22Rv1 (cell line): Measurements from ENCODE around the gene CEP295NL.

ENCODE experiments used
- H3K27ac ChIP-seq: fragments of 450-650 bp; 2 replicates; pipeline ENCODE4 v1.5.1; 2017
- ZFX ChIP-seq: fragments of 450-650 bp; IDR thresholded peaks from 2 replicates; pipeline ENCODE4 v1.6.1; 2017; ENCODE audit warnings: antibody characterized with exemption, borderline replicate concordance
- TF ChIP-seq, protein P1 (sequence below): fragments of 450-650 bp; IDR thresholded peaks from 2 replicates; pipeline ENCODE4 v1.5.1; 2017; ENCODE audit warnings: mild to moderate bottlenecking

Gene CEP295NL

DNA sequence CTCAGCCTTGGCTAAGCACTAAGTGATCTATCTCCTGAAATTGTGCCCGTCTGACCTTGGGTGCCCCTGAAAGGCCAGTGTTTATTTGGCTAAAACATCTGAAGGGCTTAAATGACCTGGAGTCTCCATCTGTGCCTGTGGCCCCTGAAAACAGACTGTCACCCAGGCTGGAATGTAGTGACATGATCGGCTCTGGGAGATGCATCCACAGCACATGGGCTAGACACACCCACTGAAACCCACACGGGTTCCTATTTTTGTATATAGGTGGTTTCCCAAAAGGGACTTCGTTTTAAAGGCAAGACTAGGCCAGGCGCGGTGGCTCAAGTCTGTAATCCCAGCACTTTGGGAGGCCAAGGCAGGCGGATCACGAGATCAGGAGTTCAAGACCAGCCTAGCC, 13.5 kb downstream of the CEP295NL start:
- TF ChIP-seq ZFX: no peak
- TF ChIP-seq, protein P1, sequence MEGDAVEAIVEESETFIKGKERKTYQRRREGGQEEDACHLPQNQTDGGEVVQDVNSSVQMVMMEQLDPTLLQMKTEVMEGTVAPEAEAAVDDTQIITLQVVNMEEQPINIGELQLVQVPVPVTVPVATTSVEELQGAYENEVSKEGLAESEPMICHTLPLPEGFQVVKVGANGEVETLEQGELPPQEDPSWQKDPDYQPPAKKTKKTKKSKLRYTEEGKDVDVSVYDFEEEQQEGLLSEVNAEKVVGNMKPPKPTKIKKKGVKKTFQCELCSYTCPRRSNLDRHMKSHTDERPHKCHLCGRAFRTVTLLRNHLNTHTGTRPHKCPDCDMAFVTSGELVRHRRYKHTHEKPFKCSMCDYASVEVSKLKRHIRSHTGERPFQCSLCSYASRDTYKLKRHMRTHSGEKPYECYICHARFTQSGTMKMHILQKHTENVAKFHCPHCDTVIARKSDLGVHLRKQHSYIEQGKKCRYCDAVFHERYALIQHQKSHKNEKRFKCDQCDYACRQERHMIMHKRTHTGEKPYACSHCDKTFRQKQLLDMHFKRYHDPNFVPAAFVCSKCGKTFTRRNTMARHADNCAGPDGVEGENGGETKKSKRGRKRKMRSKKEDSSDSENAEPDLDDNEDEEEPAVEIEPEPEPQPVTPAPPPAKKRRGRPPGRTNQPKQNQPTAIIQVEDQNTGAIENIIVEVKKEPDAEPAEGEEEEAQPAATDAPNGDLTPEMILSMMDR: no peak
- no peak overlapping the region for H3K27ac ChIP-seq

DNA sequence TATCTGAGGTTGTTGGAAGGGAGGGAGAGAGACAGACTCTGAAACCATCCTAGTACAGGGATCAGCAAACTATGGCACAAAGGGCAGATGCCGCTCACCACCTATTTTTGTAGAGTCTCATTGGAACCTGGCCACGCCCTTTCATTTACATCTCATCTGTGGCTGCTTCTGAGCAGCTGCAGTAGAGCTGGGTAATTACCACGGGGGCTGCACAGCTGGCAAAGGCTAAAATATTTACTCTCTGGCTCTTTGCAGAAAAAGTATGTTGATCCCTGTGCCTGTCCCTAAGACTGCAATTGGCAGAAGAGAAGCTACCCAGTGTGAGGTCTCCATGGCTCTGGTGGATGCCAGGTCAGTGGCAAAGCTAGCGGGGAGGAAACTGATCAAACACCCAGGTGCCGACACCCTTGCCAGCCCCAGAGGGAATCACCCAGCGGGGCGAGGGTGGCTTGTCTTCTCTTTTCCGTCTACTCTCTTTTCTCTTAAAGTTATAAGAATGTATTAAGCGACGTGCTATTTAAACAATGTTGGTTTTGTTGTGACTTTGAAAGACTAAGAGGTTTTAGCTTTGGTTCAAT, 14.0 kb downstream of the CEP295NL start:
- H3K27ac ChIP-seq: no peak overlapping the region
- no peak for TF ChIP-seq ZFX
- TF ChIP-seq, protein P1: no peak

DNA sequence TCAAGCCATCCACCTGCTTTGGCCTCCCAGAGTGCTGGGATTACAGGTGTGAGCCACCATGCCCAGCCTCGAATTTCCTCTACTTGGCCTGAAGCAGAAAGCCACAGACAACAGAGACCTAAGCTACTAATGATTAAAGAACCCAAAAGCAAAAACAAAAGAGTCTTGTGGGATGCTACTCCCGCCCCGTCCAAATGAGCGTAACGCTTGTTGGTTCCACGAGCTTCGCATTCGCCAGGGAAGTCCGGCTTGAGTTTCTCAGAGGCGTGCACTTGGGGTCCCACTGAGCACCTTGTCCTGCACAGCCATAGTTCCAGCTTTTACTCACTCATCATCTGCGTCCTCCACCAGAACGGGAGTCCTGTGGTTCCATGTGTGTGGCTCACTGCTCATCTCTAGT, 16.0 kb downstream of the CEP295NL start:
- H3K27ac ChIP-seq: no peak overlapping the region
- TF ChIP-seq, protein P1: no peak
- TF ChIP-seq ZFX: no peak

DNA sequence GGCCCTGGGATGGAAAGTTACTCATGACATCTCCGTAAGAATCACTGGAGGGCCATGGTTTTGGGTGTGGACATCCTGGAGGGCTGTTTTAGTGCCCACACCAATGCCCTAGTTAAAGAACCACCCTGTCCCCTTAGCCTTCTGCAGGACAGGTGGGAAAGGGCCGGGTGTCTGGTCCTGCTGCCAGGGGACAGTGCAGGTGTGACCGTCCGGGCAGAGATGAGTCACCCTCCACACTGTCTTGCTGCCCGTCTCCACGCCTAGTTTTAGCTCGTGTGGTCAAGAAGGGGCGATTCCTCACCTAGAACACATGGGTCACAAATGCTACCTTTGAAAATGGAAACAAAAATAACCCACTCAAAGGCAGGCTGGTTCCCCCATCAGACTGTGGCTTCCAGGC, 17.0 kb downstream of the CEP295NL start:
- TF ChIP-seq, protein P1: no peak
- TF ChIP-seq ZFX: no peak
- H3K27ac ChIP-seq: no peak overlapping the region

DNA sequence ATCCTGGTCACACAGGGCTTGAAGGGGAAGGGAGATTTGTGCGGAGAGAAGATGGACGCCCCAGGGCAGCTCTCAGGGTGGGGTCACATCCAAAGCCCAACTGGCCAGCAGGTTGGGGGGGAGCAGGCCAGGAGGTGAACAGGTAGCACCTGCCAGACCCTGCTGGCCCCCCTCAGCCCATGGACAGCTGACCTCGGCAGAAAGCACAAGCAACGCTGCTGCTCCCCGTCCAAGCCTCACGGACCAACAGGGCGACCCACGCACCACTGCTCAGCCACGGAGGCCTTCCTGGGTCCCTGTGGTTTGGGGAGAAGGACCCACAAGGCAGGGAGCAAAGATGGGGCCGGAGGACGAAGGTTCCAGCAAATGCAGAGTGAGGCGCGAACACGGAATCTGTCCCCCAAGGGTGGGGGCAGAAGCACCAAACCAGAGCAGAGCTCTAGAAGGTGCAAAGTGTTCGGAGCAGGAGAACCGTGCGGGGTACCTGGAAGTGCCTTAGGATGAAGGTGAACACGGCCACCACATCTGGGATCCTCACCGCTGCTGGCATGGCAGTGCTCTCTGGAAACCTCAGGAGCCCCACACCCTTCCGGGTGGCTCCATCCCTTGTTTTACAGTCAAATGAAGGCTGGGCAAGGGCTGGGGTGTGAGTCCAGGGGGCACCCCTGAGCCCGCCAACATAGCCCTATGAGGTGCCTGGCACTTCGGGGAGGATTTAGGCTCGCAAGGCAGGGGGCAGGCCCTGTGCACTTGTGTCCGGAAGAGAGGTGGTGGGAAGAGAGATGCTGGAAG, 17.9 kb downstream of the CEP295NL start:
- no peak overlapping the region for H3K27ac ChIP-seq
- TF ChIP-seq ZFX: no peak

DNA sequence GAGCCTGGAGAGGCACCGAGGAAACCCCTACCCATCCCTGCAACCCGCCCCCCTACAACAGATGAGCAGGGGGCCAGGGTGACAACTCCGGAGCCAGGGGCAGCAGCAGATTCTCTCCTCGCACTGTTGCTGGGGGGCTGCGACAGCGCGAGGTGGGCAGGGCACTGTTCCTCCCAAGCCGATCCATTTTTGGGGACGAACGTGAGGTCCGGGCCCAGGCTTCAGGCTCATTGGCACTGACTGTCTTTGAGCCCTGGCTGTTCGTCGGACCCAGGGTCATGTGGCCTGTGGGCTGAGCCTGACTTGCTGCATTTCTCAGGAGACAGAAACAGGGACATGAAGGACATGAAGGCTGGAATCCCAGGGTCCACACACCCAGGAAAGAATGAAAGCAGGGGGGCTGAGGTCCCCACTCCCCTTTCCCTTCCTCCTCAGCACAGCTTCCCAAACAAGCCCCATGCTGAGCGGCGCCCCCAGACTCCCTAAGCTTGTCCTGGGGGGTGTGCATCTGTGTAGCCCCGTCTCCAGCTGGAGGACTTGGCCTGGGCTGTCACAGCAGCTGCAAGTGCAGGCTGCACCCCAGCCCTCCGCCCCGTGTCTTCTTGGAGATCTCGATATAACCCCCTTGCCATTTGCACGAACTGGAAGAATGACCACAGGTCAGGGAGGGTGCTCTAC, 18.7 kb downstream of the CEP295NL start:
- no peak overlapping the region for H3K27ac ChIP-seq
- no peak for TF ChIP-seq ZFX
- TF ChIP-seq, protein P1: no peak

DNA sequence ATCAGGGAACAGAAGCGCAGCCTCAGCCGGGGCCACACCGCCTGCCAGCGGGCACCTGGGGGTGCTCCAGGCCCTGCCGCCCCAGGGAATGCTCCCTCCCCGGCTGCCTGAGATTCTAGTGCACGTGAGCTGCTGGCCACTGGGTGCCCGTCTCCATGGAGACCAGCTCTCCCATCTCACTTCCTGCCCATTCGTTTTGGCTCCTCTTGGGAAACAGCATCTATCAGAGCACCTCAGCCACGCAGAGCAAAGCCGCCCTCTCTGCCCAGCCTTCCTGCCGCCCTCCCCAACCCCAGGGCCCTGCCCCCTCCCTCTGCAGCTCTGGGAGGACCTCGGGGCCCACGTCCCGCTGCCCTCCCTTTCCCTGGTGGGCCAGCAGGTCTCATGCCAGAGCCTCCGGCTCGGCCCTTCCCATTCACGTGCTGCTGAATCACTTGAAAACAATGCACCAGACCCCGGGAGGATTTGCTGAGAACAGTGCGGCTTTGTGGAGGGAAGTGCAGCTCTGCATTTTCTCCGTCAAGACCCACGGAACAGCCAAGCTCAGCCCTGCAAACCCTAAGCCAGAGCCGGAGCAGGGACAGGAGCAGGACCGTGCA, 19.4 kb downstream of the CEP295NL start:
- TF ChIP-seq, protein P1: no peak
- no peak for TF ChIP-seq ZFX
- H3K27ac ChIP-seq: no peak overlapping the region
